LNCAP (cell line): ENCODE data around the gene ARHGEF28.

Experiments used
- TF ChIP-seq, protein P1 (sequence below): fragments of 450-650 bp; IDR thresholded peaks from 2 replicates; pipeline ENCODE4 v1.5.1; 2017; ENCODE audit warnings: mild to moderate bottlenecking

ARHGEF28 gene

DNA sequence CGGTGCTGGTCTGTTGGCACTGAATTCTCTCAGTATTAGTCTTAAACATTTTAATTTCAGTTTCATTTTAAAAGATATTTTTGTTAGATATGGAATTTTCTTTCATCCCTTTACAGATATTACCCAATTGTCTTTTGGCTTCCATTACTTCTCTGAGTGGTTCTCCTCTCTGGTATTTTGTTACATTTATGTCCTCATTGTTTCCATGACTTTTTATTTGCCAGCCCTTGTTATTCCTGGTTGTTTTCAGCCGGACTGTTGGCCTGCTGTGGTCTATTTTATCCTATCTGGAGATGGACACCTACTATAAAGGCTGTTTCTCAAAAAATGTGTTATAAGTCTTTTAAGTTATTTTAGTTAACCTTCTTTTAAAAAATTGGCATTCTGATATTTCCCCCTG lies 117.2 kb downstream of the ARHGEF28 start:
- TF ChIP-seq, protein P1, sequence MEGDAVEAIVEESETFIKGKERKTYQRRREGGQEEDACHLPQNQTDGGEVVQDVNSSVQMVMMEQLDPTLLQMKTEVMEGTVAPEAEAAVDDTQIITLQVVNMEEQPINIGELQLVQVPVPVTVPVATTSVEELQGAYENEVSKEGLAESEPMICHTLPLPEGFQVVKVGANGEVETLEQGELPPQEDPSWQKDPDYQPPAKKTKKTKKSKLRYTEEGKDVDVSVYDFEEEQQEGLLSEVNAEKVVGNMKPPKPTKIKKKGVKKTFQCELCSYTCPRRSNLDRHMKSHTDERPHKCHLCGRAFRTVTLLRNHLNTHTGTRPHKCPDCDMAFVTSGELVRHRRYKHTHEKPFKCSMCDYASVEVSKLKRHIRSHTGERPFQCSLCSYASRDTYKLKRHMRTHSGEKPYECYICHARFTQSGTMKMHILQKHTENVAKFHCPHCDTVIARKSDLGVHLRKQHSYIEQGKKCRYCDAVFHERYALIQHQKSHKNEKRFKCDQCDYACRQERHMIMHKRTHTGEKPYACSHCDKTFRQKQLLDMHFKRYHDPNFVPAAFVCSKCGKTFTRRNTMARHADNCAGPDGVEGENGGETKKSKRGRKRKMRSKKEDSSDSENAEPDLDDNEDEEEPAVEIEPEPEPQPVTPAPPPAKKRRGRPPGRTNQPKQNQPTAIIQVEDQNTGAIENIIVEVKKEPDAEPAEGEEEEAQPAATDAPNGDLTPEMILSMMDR: no peak

DNA sequence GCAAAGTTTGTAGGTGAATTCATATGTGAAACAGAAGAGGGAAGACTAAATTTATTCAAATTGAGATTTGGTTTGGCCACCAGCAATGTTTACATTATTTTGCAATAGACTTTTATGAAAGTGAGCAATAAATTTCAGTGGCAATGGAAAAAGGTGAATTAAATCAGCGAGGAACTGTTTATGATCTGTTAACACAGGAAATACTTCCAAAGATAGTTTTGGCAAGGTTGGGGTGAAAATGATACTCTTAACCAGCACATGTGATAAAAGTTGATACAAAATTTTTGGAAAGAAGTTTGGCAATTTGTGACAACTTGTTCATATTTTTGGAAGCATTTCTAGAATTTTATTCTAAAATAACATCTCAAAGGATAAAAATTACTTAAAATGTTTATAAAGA lies 119.8 kb downstream of the ARHGEF28 start:
- TF ChIP-seq, protein P1: no peak

DNA sequence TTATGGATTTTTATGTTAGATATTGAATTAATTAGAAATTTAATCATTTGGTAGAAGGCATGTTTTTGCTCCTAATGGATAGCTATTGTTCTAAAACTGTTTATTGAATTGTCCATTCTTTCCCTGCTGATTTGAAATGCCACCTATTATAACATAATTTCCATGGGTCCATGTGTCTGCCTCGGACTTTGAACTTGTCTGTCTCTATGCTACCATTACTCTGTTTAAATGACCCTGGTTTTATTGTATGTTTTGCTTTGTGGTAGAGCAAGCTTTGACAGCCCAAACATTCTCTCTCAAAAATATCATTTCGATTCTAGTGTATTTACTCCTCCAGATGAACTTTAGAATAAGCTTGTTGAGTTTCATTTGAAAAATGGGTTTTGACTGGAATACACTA lies 120.6 kb downstream of the ARHGEF28 start:
- TF ChIP-seq, protein P1: no peak

DNA sequence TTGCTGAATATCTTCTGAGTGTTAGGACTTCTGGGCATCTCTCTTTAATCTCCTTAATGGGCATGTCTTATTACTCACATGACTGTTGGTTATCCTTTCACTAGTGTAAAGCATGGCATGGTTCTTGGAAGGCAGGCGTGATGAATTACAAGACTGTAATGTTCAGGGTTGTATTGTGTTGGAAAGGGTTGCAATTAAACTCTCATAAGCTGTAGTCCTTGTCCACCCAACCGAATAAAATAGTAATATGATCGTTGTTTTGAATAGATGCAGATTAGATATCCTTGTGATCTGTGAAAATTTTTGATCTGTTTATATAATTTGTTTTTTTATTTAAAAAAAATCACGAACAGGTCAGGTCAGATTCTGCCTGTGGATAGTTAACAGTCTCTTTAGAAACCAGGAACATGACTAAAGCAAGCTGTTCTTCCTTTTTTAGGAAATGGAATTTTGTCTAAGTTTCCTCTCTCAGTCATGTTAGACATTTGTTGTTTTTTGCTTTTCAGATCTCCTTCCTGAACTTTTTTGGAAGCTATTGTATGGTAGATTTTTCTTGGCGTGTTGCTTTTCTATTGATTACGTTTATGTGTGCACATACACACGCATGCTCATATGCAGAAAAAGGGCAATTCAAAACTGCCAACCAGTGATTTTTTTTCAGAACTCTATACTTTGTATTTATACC lies 121.8 kb downstream of the ARHGEF28 start:
- TF ChIP-seq, protein P1: no peak

DNA sequence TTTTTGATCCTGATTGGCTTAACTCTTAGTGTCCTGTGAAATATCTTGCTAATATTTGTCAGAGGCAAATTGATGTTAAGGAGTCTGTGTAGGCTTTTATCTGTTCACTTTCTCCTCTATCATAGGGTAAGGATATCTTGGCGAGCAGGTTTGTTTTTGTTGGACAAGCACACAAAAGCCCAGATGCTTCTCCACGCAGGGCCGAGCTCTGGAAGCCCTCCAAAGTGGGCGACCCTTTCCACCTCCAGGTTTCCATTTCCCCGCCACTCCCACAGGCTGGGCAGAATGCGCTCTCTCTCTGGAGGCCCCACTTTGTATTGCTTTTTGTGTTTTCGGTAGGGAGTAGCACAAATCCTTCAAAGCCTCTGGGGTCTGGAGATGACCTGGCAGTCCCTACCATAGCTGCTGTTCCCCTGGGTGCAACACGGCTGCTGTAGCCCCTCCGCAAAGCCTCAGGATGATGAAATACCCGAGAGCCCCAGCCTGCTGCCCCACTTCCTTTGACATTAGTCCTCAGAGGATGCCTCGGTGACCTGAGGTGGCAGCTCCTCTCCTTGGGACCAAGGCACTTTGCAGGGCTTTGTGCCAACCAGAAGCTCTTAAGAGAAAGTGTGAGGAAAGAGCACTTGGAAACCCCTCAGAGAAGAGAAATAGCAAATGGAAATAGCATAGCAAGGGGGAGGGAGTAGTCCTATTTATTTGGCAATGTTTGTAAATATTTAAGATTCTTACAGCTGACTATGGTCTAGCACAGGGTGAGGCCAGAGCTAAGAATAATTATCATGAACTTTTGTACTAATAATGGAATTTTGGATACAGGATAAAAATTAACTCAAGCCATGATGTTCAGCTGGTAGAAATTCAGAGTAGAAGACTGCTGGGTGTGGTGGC lies 122.8 kb downstream of the ARHGEF28 start:
- TF ChIP-seq, protein P1: no peak

DNA sequence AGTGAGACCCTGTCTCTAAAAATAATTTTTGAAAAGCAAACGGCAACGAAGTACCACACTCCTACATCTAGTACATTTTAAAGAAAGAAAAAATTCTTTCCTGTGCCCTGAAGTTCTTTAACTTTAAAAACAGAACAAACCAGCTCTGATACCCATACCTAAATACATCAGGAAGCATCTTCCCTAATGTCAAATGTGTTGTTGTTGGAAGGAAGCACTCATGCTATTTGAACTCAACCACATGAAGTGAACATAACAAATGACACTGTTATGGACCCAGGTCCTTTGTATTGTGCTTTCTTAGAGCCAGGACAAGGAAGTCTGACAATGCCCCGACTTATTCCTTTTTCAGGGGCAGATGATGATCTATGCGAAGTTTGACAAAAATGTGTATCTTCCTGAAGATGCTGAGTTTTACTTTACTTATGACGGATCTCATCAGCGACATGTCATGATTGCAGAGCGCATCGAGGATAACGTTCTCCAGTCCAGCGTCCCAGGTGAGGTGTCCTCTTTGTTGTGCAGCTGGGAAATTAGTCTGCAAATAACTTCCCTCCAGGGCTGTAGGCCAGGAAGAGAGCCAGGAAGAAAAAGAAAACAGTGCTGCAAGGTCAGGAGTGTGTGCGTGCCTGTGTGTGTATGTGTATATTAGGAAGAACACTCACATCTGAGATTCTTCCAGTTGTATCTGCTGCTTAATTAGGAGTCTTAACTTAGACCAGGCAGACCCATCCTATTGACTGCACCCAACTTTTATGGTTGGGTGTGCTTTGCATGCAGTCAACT lies 123.7 kb downstream of the ARHGEF28 start:
- TF ChIP-seq, protein P1: no peak

DNA sequence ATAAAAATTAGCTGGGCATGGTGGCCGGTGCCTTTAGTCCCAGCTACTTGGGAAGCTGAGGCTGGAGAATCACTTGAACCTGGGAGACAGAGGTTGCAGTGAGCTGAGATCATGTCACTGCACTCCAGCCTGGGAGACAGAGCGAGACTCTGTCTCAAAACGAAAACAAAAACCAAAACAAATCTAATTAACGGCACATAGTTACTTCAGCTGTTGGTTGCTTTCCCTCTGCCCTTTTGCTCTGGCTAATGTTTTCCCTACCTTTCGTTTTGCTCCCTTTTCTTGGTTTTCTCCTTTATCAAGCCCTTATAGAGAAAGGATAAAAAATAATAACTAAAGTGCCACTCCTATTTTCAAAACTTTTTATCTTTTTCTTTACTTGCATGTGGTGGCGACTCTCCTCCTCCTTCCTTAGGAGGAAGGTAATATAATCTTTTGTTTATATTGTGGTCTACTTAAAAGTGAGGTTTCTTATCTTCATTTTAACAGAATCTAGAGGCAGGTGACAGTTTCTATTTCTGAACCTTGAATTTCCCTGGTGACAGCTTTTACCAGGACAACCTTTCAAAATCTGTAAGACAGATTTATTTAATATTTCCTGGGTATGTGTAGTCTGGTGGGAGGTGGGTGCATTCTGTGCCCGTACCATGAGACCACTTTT lies 125.4 kb downstream of the ARHGEF28 start:
- TF ChIP-seq, protein P1: no peak
